ENCODE measurements around the gene DDIT3. TPM values are rescaled to one million over a fixed set of nuclear protein-coding genes. Genes with fewer than 3 reads are reported as not detected.

Gene DDIT3
- total and polyA plus RNA-seq, 2 of the 13 experiments (the other 11 are each of a cell fraction or from before 2014, with no cell fraction given): 27.5 to 48.7 TPM

GRCh38 chr12:57522011-57522886 lies 1.9 kb upstream of the DDIT3 start, which contains the start of gene MBD6 (continued):
- TF ChIP-seq, protein P1, sequence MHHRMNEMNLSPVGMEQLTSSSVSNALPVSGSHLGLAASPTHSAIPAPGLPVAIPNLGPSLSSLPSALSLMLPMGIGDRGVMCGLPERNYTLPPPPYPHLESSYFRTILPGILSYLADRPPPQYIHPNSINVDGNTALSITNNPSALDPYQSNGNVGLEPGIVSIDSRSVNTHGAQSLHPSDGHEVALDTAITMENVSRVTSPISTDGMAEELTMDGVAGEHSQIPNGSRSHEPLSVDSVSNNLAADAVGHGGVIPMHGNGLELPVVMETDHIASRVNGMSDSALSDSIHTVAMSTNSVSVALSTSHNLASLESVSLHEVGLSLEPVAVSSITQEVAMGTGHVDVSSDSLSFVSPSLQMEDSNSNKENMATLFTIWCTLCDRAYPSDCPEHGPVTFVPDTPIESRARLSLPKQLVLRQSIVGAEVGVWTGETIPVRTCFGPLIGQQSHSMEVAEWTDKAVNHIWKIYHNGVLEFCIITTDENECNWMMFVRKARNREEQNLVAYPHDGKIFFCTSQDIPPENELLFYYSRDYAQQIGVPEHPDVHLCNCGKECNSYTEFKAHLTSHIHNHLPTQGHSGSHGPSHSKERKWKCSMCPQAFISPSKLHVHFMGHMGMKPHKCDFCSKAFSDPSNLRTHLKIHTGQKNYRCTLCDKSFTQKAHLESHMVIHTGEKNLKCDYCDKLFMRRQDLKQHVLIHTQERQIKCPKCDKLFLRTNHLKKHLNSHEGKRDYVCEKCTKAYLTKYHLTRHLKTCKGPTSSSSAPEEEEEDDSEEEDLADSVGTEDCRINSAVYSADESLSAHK (CRISPR knock-in tag; IDR thresholded peaks at IDR 0.05; ENCODE audit: borderline replicate concordance): no peak
- TF ChIP-seq SP1 (IDR thresholded peaks at IDR 0.05) (no peak), SP1 (CRISPR knock-in tag; IDR thresholded peaks at IDR 0.05) (peak; percentile 26; the same call in 1 of the 2 replicates), ZNF441 (CRISPR knock-in tag; IDR thresholded peaks at IDR 0.05; ENCODE audit: borderline replicate concordance) (peak; percentile 17; the same call in 1 of the 2 replicates), ZNF235 (CRISPR knock-in tag; IDR thresholded peaks at IDR 0.05; ENCODE audit: borderline replicate concordance) (peak; percentile 76), USF2 (IDR thresholded peaks at IDR 0.05; ENCODE audit: low read depth, low read length) (peak; percentile 83), USF2 (CRISPR knock-in tag; IDR thresholded peaks at IDR 0.05; ENCODE audit: borderline replicate concordance) (peak; percentile 85; the same call in 1 of the 2 replicates), ZFP36L1 (CRISPR knock-in tag; IDR thresholded peaks at IDR 0.05) (no peak), FOXO1 (CRISPR knock-in tag; IDR thresholded peaks at IDR 0.05) (peak; percentile 67), CENPX (CRISPR knock-in tag; IDR thresholded peaks at IDR 0.05) (no peak), TFDP1 (CRISPR knock-in tag; IDR thresholded peaks at IDR 0.05; ENCODE audit: borderline replicate concordance) (no peak; the same call in 1 of the 2 replicates), FOSL1 (CRISPR knock-in tag; IDR thresholded peaks at IDR 0.05; ENCODE audit: borderline replicate concordance) (no peak), TBX3 (IDR thresholded peaks at IDR 0.05; ENCODE audit: borderline replicate concordance) (peak; percentile 62), MTERF4 (CRISPR knock-in tag; IDR thresholded peaks at IDR 0.05) (peak; percentile 28; the same call in 1 of the 2 replicates), FIP1L1 (IDR thresholded peaks at IDR 0.05; ENCODE audit: borderline replicate concordance, insufficient read depth, low read depth, low read length) (no peak), SAP130 (CRISPR knock-in tag; IDR thresholded peaks at IDR 0.05; ENCODE audit: low read depth) (peak; percentile 95), ZNF10 (CRISPR knock-in tag; IDR thresholded peaks at IDR 0.05; ENCODE audit: borderline replicate concordance, low read depth) (no peak), LCORL (IDR thresholded peaks at IDR 0.05) (no peak), LCORL (CRISPR knock-in tag; IDR thresholded peaks at IDR 0.05) (peak; percentile 88)

Data from HepG2 (cell line).